Stimulated activated CD4-positive, alpha-beta T cell treated with anti-CD3 and anti-CD28 coated beads, Interleukin-15, amount 100 ng/mL, for 24 hours (primary cell): ENCODE results near the gene SLC4A1.

Experiments
- DNase-seq: peaks from one replicate; pipeline ENCODE4 v3.0.0-alpha.2; 2020

SLC4A1 gene

GRCh38 chr17:44283344-44284023 is 15.5 kb upstream of the SLC4A1 start:
- DNase-seq = no peak

- DNase-seq = no peak
These were observed 14.3 kb upstream of the SLC4A1 start for GRCh38 chr17:44282264-44282663.

DNA sequence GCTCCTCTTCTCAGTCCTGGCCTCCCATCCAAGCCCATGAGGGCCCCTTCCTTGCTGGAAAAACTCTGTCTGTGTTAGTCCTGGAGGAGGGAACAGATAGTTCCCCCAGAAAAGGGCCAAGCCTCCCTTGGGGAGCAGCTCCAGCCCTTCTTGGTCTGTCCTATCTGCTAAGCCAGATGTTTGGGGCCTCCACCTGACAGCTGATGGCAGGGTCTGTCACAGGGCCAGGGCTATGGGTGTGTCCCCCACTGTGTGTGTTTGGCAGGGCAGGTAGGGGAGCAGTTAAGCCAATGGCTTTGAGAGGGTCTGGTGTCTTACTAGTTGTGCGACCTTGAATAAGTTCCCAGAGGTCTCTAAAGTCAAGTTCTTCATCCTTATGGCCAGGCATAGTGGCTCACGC is 13.6 kb upstream of the SLC4A1 start:
- no peak for DNase-seq

GRCh38 chr17:44280392-44280937 is 12.5 kb upstream of the SLC4A1 start:
- DNase-seq = no peak

DNA sequence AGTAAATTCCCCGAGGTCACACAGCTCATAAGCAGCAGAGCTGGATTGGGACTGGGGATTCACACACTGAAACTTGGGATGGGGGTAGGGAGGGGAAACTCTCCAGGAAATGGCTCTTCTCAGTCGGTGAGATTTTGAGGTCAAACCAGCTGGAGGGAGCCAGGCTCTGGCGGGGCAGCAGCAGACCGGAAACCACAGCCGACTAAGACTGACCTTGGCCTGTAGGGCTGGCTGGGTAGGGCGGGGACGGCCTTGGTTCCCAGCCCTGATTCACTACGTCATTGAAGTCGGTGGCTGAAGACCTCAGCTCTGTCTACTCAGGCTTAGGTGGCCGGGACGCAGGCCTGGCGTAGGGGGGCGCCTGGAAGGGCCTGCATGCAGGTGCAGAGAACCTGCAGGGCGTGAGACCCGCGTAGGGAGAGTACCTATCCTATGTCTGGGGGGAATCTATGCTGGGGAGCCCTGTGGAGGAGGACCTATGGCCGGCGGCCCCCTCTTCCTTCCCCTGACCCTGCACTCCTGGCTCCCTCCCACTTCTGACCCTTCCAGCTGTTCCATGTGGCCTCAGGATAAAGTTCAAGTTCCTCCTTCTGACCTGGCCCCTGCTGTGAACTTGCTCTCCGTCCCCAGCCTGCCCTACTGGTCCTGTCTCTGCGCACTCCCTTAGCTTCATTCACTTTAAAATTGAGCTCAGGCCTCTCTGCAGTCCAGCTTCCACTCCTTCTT is 11.9 kb upstream of the SLC4A1 start:
- DNase-seq = peak; percentile 15

- DNase-seq = no peak
These were observed 11.4 kb upstream of the SLC4A1 start for GRCh38 chr17:44279346-44279665.

- DNase-seq = no peak
These were observed 10.0 kb upstream of the SLC4A1 start for GRCh38 chr17:44277976-44278375.

DNA sequence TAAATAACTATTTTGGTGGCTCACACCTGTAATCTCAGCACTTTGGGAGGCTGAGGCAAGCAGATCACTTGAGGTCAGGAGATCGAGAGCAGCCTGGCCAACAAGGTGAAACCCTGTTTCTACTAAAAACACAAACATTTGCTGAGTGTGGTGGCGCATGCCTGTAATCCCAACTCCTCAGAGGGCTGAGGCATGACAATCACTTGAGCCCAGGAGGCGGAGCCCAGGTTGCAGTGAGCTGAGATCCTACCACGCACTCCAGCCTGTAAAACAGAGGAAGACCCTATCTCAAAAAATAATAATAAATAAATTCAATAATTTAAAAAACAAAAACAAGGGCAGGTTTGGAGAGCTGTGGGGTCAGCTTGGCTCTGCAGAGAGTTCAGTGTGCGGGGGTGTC is 5.7 kb upstream of the SLC4A1 start:
- no peak for DNase-seq

GRCh38 chr17:44272954-44273353 is 5.0 kb upstream of the SLC4A1 start:
- no peak for DNase-seq

DNA sequence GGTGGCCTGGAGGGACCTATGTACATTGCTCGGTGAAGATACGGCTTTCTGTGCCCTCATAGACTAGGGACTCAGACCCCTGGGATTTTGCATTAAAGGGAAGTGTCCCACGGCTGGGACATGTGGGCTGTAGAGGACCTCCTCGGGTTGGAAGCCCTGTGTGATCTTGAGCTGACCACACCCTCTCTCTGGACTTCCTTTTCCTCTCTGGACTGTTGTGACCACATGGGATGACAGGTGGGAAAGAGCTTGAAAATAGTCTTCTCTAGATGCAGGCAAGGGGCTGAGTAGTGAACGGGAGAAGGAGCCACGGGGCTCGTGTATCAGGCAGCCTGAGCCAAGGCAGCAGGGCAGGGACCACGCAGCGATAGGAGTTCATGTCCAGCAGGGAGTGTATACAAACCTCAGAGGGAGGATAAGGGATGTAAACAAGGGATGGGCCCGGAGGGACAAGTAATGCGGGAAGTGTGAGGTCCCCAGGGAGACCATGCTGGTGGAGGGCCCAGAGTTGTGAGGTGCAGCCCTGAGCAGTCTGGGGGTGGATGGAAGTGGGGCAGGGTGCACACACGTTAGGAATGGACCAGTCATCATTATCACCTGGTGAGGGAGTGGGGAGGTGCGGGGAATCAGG is 4.5 kb upstream of the SLC4A1 start:
- no peak for DNase-seq

DNA sequence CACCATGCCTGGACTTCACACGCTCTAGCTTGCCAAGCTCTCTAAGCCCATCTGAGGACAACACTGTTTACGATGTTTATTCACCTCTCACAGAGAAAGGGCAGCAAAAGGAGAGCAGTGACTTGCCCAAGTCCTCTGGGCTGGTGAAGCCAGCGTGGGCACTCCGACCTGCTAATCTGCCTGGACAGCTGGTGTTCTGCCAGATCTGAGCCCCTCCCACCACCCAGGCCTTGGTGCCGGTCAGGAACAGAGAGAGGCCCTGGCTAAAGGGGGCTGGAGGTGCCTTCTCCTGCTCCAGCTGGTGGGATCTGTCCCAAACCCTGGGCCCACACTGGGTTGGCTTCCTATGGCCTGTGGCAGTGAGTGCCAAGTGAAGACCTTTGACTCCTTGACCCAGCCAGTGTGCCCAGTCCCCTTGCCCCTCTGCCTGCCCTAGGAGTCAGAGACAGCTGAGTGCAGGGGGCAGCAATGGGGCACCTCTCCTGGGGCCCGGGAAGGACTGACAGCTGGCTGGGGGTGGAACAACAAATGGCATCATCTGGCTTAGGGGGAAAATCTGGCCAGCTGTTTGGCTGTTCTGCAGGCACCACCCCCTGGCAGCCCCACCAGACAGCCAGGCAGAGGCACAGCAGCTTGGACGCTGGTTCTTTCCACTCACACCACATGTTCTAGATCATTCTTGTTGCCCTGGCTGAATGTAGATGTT is 1.8 kb upstream of the SLC4A1 start:
- no peak for DNase-seq

DNA sequence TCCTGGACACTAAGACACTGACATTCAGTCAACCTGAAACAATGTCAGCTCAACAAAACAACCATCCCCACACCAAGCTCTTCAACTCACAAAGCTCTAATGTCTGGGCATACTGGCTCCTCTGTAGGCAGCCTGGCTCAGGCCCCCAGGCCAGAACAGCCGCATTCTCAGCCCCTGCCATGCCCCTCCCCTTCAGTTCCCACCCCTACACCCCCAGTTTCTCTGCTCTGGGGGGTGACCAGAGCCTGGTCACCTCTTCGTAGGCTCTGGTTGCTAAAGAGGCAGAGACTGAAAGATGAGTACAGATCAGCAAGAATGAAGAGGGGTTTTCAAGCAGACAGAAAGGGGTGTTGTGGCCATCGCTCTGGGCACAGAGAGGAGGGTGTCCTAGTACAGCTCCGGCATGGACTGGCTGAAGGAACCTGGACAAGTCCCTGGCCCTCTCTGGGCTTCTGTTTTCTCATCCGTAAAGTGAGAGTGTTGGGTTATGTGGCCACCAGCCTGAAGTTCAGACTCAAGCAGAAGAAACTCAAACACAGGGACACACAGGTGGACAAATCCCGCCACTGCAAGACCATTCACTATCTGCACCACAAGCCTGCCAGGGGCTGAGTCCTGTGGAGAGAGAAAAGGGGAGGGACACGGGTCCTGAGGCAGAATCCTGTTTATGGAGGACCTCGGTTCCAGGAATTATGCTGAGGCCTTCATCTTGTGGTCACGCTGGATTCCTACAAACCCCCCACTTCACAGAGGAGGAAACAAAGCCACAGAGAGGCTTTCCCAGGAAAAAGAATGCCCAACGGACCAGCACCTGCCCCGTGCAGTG is 987 bp upstream of the SLC4A1 start:
- no peak for DNase-seq

DNA sequence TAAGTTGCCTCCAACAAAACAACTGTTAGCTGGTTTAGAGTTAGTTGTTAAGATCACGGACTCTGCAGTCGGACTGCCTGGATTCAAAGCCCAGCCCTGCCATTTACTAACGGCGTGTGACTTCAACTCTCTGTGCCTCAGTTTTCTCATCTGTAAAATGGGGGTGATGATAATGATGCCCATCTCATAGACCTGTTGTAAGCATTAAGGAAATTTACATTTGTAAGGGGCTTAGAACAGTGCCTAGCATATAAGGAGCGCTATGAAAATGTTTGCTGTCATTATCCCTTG is 825 bp downstream of the SLC4A1 start:
- DNase-seq = no peak

- DNase-seq = no peak
These were observed 1.4 kb downstream of the SLC4A1 start for GRCh38 chr17:44266402-44267164.

GRCh38 chr17:44263345-44263902 is 4.5 kb downstream of the SLC4A1 start:
- no peak for DNase-seq

GRCh38 chr17:44262654-44263225 is 5.2 kb downstream of the SLC4A1 start:
- DNase-seq = no peak

DNA sequence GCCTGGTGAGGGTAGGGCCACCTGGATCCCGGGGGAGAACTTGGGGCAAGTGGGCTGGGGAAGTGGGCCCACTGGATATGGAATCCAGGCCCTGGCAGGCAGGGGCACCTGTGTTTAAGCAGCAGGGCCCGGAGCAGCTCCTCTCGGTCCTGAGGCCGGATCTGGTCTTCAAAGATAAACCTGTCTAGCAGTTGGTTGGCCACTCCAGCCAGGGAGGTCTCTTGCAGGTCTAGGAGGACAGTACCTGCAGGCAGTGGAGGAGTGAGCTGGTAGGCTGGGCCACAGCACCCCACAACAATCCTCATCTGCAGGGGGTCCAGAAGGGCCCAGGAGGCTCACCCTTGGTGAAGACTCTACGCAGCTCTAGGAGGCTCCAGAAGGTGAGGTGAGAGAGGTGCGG is 7.6 kb downstream of the SLC4A1 start:
- DNase-seq = no peak

- DNase-seq = no peak
These were observed 9.1 kb downstream of the SLC4A1 start for GRCh38 chr17:44258811-44259351.

DNA sequence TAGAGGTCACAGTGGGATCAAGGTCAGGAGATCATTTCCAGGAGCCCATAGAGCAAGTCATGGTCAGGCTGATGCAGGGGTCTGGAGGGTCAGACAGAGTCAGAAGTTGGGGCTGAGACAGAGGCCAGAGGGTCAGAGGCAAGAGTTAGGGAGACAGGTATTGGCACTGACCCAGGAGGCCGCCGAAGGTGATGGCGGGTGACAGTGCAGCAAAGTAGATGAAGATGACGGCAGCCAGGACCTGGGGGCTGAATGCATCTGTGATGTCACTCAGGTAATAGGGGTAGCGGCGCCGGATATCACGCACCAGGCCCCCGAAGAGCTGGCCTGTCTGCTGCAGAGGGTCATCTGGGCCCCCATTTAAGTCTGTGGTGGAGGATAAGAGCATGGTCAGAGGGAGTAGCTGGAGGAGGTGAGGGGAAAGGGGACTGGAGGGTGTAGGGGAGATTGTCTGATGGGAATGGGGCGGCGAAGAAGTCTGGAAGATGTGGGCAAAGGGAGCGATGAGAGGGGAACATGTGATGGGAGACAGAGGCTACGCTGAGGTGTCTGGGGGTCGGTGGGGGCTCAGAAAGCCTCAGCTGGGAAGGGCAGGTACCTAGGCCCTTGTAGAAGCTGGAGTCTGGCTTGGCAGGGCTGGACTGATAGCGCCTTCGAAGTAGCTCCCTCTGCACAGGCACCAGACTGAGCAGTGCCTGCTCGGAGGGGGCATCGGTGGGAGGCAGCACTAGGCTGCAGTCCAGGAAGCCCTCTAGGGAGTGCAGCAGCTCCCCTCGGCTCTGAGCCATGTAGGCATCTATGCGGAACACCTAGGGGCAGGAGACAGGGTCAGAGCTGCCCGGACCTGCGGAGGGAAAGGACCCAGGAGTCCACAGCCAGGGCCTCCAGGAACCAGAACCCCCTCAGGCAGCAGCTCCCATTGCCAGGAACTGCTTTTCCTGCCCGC is 9.8 kb downstream of the SLC4A1 start:
- DNase-seq = no peak

DNA sequence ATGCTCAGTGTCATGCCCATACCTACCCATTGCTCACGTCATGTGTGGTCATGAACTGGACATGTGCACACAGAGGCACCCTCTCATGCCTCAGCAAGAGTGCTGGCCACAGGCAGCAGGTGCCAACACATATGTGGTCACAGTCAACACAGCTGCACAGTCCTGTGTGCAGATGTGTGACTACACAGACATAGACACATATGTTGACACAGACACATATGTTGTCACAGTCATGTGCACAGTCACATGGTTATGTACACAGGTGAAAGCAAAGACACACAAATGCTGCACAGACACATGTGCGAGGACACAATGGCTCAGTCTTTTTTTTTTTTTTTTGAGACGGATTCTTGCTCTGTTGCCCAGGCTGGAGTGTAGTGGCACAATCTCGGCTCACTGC is 11.3 kb downstream of the SLC4A1 start:
- no peak for DNase-seq
